ENCODE results near the gene KCNH1. TPM values are rescaled to one million over a fixed set of nuclear protein-coding genes. Genes with fewer than 3 reads are reported as not detected.

The KCNH1 gene
- total RNA-seq, 5 donors from 2014 or later (not counting 1 experiment from before 2014, with no cell fraction given), result not detected

DNA sequence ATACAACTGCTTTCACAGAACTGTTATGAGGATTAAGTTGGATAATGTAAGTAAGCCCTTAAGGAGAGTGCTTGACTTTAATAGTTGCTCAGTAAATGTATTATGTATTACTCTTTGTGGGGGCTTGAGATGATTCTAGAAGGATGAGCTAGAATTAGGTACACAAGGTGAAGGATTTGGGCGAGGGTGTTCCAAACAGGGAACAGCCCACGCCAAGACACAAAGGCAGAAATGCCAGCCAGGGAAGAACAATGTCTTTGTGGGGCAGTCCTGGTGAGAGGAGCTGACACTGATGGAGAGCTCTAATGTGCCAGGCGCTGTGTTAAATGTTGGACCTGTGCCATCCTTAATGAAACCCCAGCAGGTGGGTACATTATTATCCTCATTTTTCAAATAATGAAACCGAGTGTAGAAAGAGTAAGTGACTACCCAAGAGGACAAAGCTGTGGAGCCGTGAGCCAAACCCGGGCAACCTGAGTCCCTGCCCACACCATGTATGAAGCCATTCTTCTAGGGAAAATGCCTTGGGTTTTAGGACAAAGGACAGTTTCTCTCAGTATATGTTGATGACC lies 442.8 kb downstream of the KCNH1 start:
- Histone ChIP-seq H3K4me1 (ENCODE audit: control insufficient read depth in 1 of 2, extremely low read depth in 1 of 2, insufficient read depth in 2 of 2, low read length in 2 of 2) (no peaks in the 10 kb centered on the region), H3K9me3 (no peaks in the 10 kb centered on the region), H3K27me3 (replicated peaks in 1 of 2; ENCODE audit: control insufficient read depth in 2 of 2, extremely low read depth in 1 of 2, insufficient read depth in 2 of 2, low read length in 1 of 2) (peaks cover 0 to 8% of the 10 kb centered on the region in 2 experiments), H3K36me3 (ENCODE audit: control insufficient read depth in 2 of 2, extremely low read depth in 1 of 2, insufficient read depth in 1 of 2, low read length in 1 of 2) (no peaks in the 10 kb centered on the region), H3K4me3 (ENCODE audit: control insufficient read depth in 1 of 2, extremely low read depth in 1 of 2, low read length in 1 of 2) (no peak overlapping the region), H3K27ac (ENCODE audit: low read length) (no peak overlapping the region)
- Mint-ChIP-seq H3K36me3 (no peaks in the 10 kb centered on the region), H3K4me3 (no peak overlapping the region), H3K27me3 (no peaks in the 10 kb centered on the region), H3K27ac (no peak overlapping the region), H3K9me3 (no peaks in the 10 kb centered on the region), H3K4me1 (peaks cover 9 to 20% (median 12%) of the 10 kb centered on the region in 3 donors)
- ChIA-PET POLR2A (interaction anchor here in 1 of 2 donors (0.6 kb wide), 1 partner anchor 660 kb away, joined by 3 read pairs; no protein-coding TSS in a partner anchor), CTCF (no interaction called here)
- ATAC-seq (replicated peaks in 1 of 4) (no peak), DNase-seq (no peak)
- WGBS (ENCODE audit: insufficient coverage), result 95% methylated on average over 2 of the region's 6 CpGs

GRCh38 chr1:210690236-210690635 lies 443.7 kb downstream of the KCNH1 start:
- peaks cover 0 to 5% of the 10 kb centered on the region in 2 experiments for H3K27me3 ChIP-seq (replicated peaks in 1 of 2; ENCODE audit: control insufficient read depth in 2 of 2, extremely low read depth in 1 of 2, insufficient read depth in 2 of 2, low read length in 1 of 2)
- Mint-ChIP-seq H3K27me3 (no peaks in the 10 kb centered on the region), H3K9me3 (no peaks in the 10 kb centered on the region), H3K27ac (no peak overlapping the region), H3K4me1 (peaks cover 9 to 20% (median 12%) of the 10 kb centered on the region in 3 donors), H3K4me3 (no peak overlapping the region), H3K36me3 (no peaks in the 10 kb centered on the region)
- DNase-seq (no peak), ATAC-seq (replicated peaks in 1 of 4) (no peak)
- no peaks in the 10 kb centered on the region for H3K36me3 ChIP-seq (ENCODE audit: control insufficient read depth in 2 of 2, extremely low read depth in 1 of 2, insufficient read depth in 1 of 2, low read length in 1 of 2)
- no peak overlapping the region for H3K4me3 ChIP-seq (ENCODE audit: control insufficient read depth in 1 of 2, extremely low read depth in 1 of 2, low read length in 1 of 2)
- H3K4me1 ChIP-seq (ENCODE audit: control insufficient read depth in 1 of 2, extremely low read depth in 1 of 2, insufficient read depth in 2 of 2, low read length in 2 of 2), result no peaks in the 10 kb centered on the region
- CTCF ChIA-PET, result interaction anchor here in 1 of 2 donors (0.6 kb wide), 1 partner anchor 51 kb away, joined by 9 read pairs; no protein-coding TSS in a partner anchor
- no peak overlapping the region for H3K27ac ChIP-seq (ENCODE audit: low read length)
- POLR2A ChIA-PET, result no interaction called here
- no peaks in the 10 kb centered on the region for H3K9me3 ChIP-seq
- 94% methylated on average over 2 of the region's 5 CpGs for WGBS (ENCODE audit: insufficient coverage)

DNA sequence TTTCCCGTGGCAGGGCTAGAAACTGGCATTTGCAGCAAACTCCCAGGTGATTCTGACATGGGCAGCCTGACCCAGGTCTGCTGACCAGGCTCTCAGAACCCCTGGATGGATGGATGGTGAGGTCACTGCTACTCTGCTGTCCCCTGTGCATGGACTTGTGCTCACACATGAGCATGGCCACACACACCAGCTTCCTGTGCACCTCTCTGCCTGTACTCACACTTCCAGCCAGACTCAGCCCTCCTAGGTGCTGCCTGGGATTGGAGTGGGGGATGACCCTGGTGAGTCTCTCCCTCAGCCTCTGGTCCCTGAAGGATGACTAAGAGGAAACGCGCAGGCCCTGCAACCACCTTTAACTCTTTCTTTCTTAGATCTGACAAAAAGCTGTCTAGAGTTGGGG lies 444.1 kb downstream of the KCNH1 start:
- no peaks in the 10 kb centered on the region for H3K36me3 Mint-ChIP-seq
- Histone ChIP-seq H3K36me3 (ENCODE audit: control insufficient read depth in 2 of 2, extremely low read depth in 1 of 2, insufficient read depth in 1 of 2, low read length in 1 of 2) (no peaks in the 10 kb centered on the region), H3K27ac (ENCODE audit: low read length) (no peak overlapping the region), H3K9me3 (no peaks in the 10 kb centered on the region), H3K27me3 (replicated peaks in 1 of 2; ENCODE audit: control insufficient read depth in 2 of 2, extremely low read depth in 1 of 2, insufficient read depth in 2 of 2, low read length in 1 of 2) (peaks cover 0 to 5% of the 10 kb centered on the region in 2 experiments), H3K4me3 (ENCODE audit: control insufficient read depth in 1 of 2, extremely low read depth in 1 of 2, low read length in 1 of 2) (no peak overlapping the region), H3K4me1 (ENCODE audit: control insufficient read depth in 1 of 2, extremely low read depth in 1 of 2, insufficient read depth in 2 of 2, low read length in 2 of 2) (no peaks in the 10 kb centered on the region)
- DNase-seq (no peak), ATAC-seq (replicated peaks in 1 of 4) (no peak)
- ChIA-PET CTCF (interaction anchor here in 1 of 2 donors (0.6 kb wide), 1 partner anchor 51 kb away, joined by 9 read pairs; no protein-coding TSS in a partner anchor), POLR2A (no interaction called here)
- no peaks in the 10 kb centered on the region for H3K9me3 Mint-ChIP-seq
- no peak overlapping the region for H3K4me3 Mint-ChIP-seq
- H3K4me1 Mint-ChIP-seq, result peaks cover 9 to 20% (median 12%) of the 10 kb centered on the region in 3 donors
- H3K27me3 Mint-ChIP-seq, result no peaks in the 10 kb centered on the region
- H3K27ac Mint-ChIP-seq, result no peak overlapping the region
- WGBS (ENCODE audit: insufficient coverage), result 100% methylated on average over 1 of the region's 3 CpGs

DNA sequence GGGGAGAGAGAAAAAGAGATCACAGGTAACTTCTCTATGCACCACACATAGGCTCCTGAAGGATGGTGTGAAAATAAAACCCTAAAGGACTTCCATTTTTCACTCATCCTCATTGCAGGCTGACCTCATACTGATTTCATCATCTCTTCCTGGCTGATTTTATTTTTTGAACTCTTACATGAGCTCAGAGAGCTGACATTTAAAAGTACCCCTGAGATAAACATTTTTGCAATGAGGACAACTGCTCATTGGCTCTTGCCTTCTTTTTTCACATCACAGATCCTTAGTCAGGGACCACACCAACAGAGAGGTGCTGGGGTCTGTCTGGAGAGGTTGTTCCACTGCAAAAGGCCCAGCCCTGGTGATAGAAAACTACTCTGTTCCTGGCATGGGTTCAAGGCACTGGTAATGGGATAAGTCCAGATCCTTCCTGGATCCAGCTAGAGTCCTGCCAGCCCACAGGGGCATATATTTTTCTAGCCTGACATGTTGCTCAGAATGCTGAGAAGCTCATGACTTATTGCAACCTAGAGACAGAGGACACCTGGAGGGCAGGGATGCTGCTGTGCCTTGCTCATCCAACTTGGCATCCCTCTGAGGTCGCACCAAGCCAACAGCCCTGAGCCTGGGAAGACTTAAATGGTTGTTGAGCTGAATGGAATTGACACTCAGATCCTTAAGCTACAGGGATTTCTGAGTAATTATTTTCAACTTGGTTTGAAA lies 445.3 kb downstream of the KCNH1 start:
- Mint-ChIP-seq H3K9me3 (no peaks in the 10 kb centered on the region), H3K4me3 (no peak overlapping the region), H3K27ac (no peak overlapping the region), H3K4me1 (peaks cover 9 to 20% (median 12%) of the 10 kb centered on the region in 3 donors), H3K36me3 (peaks cover 3% of the 10 kb centered on the region), H3K27me3 (no peaks in the 10 kb centered on the region)
- CTCF ChIA-PET, result no interaction called here
- Histone ChIP-seq H3K27ac (ENCODE audit: low read length) (no peak overlapping the region), H3K4me1 (ENCODE audit: control insufficient read depth in 1 of 2, extremely low read depth in 1 of 2, insufficient read depth in 2 of 2, low read length in 2 of 2) (no peaks in the 10 kb centered on the region), H3K4me3 (ENCODE audit: control insufficient read depth in 1 of 2, extremely low read depth in 1 of 2, low read length in 1 of 2) (no peak overlapping the region), H3K9me3 (no peaks in the 10 kb centered on the region), H3K36me3 (ENCODE audit: control insufficient read depth in 2 of 2, extremely low read depth in 1 of 2, insufficient read depth in 1 of 2, low read length in 1 of 2) (no peaks in the 10 kb centered on the region), H3K27me3 (replicated peaks in 1 of 2; ENCODE audit: control insufficient read depth in 2 of 2, extremely low read depth in 1 of 2, insufficient read depth in 2 of 2, low read length in 1 of 2) (peaks cover 0 to 1% of the 10 kb centered on the region in 2 experiments)
- DNase-seq, result no peak
- ATAC-seq (replicated peaks in 1 of 4), result no peak
- 100% methylated on average over 1 of the region's 1 CpG for WGBS (ENCODE audit: insufficient coverage)
- POLR2A ChIA-PET, result no interaction called here

DNA sequence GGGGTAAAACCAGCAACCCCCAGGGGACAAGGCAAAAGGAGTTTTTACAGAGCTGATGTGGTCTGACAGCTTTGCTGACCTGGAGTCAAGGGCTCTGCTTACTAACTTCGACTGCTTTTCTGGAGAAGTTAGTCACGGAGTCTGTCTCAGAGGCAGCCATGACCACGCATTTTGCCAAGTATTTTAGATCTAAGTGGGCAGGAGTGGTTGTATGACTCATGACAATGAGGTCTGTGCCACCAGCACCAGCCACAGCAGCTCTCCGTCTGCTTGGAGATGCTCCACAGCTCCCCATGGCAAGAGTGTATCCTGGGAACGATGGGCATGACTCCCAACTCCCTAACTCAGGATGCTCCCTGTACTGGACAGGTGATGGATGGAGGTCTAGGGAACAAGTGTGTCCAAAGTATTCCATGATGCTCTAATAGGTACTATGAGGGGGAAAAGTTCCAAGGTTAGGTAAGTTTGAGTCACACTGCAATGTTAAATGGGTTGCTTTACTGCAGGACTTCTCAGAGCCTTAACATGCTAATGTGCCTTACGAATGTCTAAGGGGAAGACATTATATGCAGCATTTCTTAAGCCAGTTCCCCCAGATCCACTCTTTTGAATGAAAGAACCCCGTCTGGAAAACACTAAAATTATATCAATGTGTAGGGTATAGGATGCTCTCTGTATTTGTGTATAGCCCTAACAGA lies 446.2 kb downstream of the KCNH1 start:
- CTCF ChIA-PET, result no interaction called here

DNA sequence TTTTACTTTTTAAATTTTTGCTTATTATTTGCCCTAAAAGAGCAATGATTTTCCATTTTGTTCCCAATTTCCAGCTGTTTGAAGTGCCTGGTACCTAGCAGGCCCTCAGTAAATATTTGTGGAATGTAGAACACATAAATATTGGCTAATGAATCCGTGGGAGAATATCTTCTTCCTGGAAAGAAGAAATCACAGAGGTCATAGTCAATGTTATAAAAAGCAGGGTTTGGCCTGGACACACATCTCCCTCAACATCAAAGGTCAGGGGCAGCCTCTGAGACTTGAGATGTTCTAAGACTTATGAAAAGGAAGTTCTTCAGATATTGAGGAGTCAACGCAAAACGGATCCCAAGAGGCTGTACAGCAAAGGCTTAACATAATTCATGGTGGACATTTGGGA lies 447.1 kb downstream of the KCNH1 start:
- ChIA-PET CTCF (no interaction called here), POLR2A (no interaction called here)
- no peaks in the 10 kb centered on the region for H3K27me3 ChIP-seq (replicated peaks in 1 of 2; ENCODE audit: control insufficient read depth in 2 of 2, extremely low read depth in 1 of 2, insufficient read depth in 2 of 2, low read length in 1 of 2)
- no peaks in the 10 kb centered on the region for H3K36me3 ChIP-seq (ENCODE audit: control insufficient read depth in 2 of 2, extremely low read depth in 1 of 2, insufficient read depth in 1 of 2, low read length in 1 of 2)
- Mint-ChIP-seq H3K36me3 (peaks cover 3% of the 10 kb centered on the region), H3K27ac (no peak overlapping the region), H3K4me3 (no peak overlapping the region), H3K9me3 (no peaks in the 10 kb centered on the region), H3K4me1 (peaks cover 0 to 3% (median 0%) of the 10 kb centered on the region in 3 donors), H3K27me3 (no peaks in the 10 kb centered on the region)
- no peak overlapping the region for H3K4me3 ChIP-seq (ENCODE audit: control insufficient read depth in 1 of 2, extremely low read depth in 1 of 2, low read length in 1 of 2)
- H3K27ac ChIP-seq (ENCODE audit: low read length), result no peak overlapping the region
- 68% methylated on average over 2 of the region's 3 CpGs for WGBS (ENCODE audit: insufficient coverage)
- DNase-seq (no peak), ATAC-seq (replicated peaks in 1 of 4) (no peak)
- H3K4me1 ChIP-seq (ENCODE audit: control insufficient read depth in 1 of 2, extremely low read depth in 1 of 2, insufficient read depth in 2 of 2, low read length in 2 of 2), result no peaks in the 10 kb centered on the region
- no peaks in the 10 kb centered on the region for H3K9me3 ChIP-seq

More for the DNA sequence above, 446.2 kb downstream of the KCNH1 start:
- Mint-ChIP-seq H3K27me3 (no peaks in the 10 kb centered on the region), H3K4me3 (no peak overlapping the region), H3K27ac (no peak overlapping the region), H3K36me3 (peaks cover 3% of the 10 kb centered on the region), H3K9me3 (no peaks in the 10 kb centered on the region), H3K4me1 (peaks cover 4 to 12% (median 6%) of the 10 kb centered on the region in 3 donors)
- 73% methylated on average over 4 of the region's 7 CpGs for WGBS (ENCODE audit: insufficient coverage)
- no peaks in the 10 kb centered on the region for H3K27me3 ChIP-seq (replicated peaks in 1 of 2; ENCODE audit: control insufficient read depth in 2 of 2, extremely low read depth in 1 of 2, insufficient read depth in 2 of 2, low read length in 1 of 2)
- H3K4me1 ChIP-seq (ENCODE audit: control insufficient read depth in 1 of 2, extremely low read depth in 1 of 2, insufficient read depth in 2 of 2, low read length in 2 of 2), result no peaks in the 10 kb centered on the region
- POLR2A ChIA-PET, result no interaction called here
- ATAC-seq (replicated peaks in 1 of 4) (no peak), DNase-seq (no peak)
- H3K27ac ChIP-seq (ENCODE audit: low read length), result no peak overlapping the region
- no peaks in the 10 kb centered on the region for H3K9me3 ChIP-seq
- no peak overlapping the region for H3K4me3 ChIP-seq (ENCODE audit: control insufficient read depth in 1 of 2, extremely low read depth in 1 of 2, low read length in 1 of 2)
- no peaks in the 10 kb centered on the region for H3K36me3 ChIP-seq (ENCODE audit: control insufficient read depth in 2 of 2, extremely low read depth in 1 of 2, insufficient read depth in 1 of 2, low read length in 1 of 2)
